Activated CD4-positive, alpha-beta memory T cell treated with anti-CD3 and anti-CD28 coated beads, Interleukin-2, amount 10 ng/mL, durations not matched to agents 7 days and 5 days (primary cell): Measurements from ENCODE around the gene TRIM9. TPM values are rescaled to one million over a fixed set of nuclear protein-coding genes. Genes with fewer than 3 reads are reported as not detected.

ENCODE experiments used
- CTCF ChIA-PET: fragments of 350-600 bp; sonication (Branson Sonifier 250); formaldehyde crosslinking; loops from one replicate; lab custom pipeline; 2021; ENCODE audit warnings: antibody characterized with exemption, inconsistent platforms; lab: Charles Lee
- POLR2A ChIA-PET: fragments of 350-600 bp; sonication (Branson Sonifier 250); formaldehyde crosslinking; loops from one replicate; lab custom pipeline; 2021; ENCODE audit warnings: antibody characterized with exemption; lab: Charles Lee
- DNase-seq: peaks from one replicate; pipeline ENCODE4 v3.0.0-alpha.2; 2020
- H3K27ac Mint-ChIP-seq: one replicate; pipeline ENCODE4 v1.8.0; 2021; ENCODE audit warnings: mild to moderate bottlenecking, mixed read lengths
- H3K27me3 Mint-ChIP-seq: one replicate; pipeline ENCODE4 v1.8.0; 2021; ENCODE audit warnings: mixed read lengths
- H3K36me3 Mint-ChIP-seq: one replicate; pipeline ENCODE4 v1.8.0; 2021; ENCODE audit warnings: low read depth, mixed read lengths
- H3K4me1 Mint-ChIP-seq: one replicate; pipeline ENCODE4 v1.8.0; 2021; ENCODE audit warnings: mixed read lengths
- H3K4me3 Mint-ChIP-seq: one replicate; pipeline ENCODE4 v1.8.0; 2021; ENCODE audit warnings: mild to moderate bottlenecking, mixed read lengths
- H3K9me3 Mint-ChIP-seq: one replicate; pipeline ENCODE4 v1.8.0; 2021; ENCODE audit warnings: mixed read lengths
- total RNA-seq, 2 experiments: library from RNA; stranded (reverse); gene quantifications; one replicate each; pipeline ENCODE4 v1.2.3, GENCODE V29; 2021

TRIM9 gene
- total RNA-seq, 2 experiments from 2014 or later: 0.20 to 0.23 TPM

DNA sequence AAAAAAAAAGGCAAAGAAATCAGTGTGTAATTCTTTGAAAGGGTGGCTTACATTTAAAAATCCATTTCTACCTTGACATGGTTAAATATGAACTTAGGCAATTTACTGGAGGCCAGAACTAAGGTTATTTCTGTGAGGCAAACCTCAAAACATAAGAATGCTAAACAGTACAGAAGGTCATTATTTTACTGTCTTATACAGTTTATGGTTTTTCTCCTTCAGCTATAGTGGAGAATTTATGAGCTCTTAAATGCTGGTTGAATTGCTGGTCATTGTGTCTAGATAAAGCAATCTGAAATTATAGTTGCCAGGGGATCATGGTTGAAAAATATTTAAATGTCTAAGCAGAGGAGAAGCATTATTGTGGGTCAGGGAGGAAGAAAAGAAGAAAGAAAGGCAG is 70.5 kb downstream of the TRIM9 start:
- no peak for DNase-seq
- Mint-ChIP-seq H3K9me3 (no peaks in the 10 kb centered on the region), H3K27me3 (peaks cover 2% of the 10 kb centered on the region), H3K36me3 (no peaks in the 10 kb centered on the region), H3K27ac (no peak overlapping the region), H3K4me3 (no peak overlapping the region), H3K4me1 (no peaks in the 10 kb centered on the region)
- CTCF ChIA-PET: no interaction called here
- POLR2A ChIA-PET: no interaction called here

GRCh38 chr14:51023964-51024363 is 70.9 kb downstream of the TRIM9 start:
- no peak overlapping the region for H3K4me3 Mint-ChIP-seq

GRCh38 chr14:51022769-51023168 is 72.1 kb downstream of the TRIM9 start:
- Mint-ChIP-seq H3K4me3 (no peak overlapping the region), H3K9me3 (no peaks in the 10 kb centered on the region), H3K4me1 (no peaks in the 10 kb centered on the region), H3K27me3 (peaks cover 2% of the 10 kb centered on the region), H3K36me3 (no peaks in the 10 kb centered on the region), H3K27ac (no peak overlapping the region)
- ChIA-PET CTCF (no interaction called here), POLR2A (no interaction called here)
- DNase-seq: no peak

More at GRCh38 chr14:51023964-51024363, 70.9 kb downstream of the TRIM9 start:
- Mint-ChIP-seq H3K9me3 (no peaks in the 10 kb centered on the region), H3K27me3 (peaks cover 2% of the 10 kb centered on the region), H3K4me1 (no peaks in the 10 kb centered on the region), H3K36me3 (no peaks in the 10 kb centered on the region), H3K27ac (no peak overlapping the region)
- no peak for DNase-seq
- ChIA-PET POLR2A (no interaction called here), CTCF (no interaction called here)

DNA sequence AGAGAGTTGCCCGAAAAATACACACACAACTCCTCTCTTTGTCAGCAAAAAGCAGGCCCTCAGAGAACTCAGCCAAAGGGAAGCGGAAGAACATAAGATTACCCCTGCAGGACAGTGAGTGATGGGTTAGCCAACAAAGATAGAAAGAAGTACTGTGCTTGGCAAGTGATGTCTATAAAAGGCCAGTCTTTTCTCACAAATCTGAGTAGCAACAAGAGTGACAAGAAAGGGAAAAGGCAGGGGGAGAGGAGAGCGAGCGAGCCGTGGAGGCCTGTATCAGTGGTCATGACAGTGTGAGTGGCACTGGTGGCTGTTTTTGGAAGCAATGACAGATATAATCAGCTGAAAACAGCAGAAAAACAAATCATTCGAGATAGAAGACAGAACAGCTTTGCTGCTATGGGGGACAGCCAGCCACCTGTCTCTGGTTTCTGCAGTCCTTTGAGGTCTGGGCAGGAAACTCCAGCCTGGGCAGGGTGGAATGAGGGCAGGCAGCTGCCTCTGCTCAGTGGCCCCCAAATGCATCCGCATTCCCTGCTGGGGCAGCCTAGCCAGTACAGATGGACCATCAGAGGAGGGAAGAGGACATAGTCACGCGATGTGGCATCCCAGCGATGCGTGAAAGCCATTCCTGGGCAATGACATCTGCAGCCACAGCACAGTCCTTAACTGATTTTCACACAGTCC is 74.7 kb downstream of the TRIM9 start:
- ChIA-PET POLR2A (no interaction called here), CTCF (no interaction called here)
- Mint-ChIP-seq H3K36me3 (no peaks in the 10 kb centered on the region), H3K4me1 (no peaks in the 10 kb centered on the region), H3K9me3 (no peaks in the 10 kb centered on the region), H3K27ac (no peak overlapping the region), H3K4me3 (no peak overlapping the region), H3K27me3 (peaks cover 2% of the 10 kb centered on the region)
- no peak for DNase-seq

DNA sequence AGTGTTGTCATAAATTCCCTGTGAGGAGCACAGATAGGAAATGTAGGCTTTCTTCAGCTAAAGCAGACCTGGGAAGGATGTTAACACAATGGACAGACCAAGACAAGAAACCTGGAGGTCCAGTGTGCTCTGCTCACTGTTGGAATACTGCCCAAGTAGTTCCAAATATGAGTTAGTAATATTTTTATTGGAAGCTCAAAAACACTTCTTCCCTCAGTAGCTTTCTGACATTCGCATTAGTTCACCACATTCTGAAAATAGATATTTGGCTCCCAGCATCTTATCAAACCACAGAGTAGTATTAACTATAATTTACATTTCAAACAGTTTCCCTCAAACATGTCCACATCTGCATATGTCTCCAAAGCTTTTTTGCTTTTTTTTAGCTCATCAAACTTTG is 75.8 kb downstream of the TRIM9 start:
- POLR2A ChIA-PET: no interaction called here
- H3K4me1 Mint-ChIP-seq: no peaks in the 10 kb centered on the region
- no peaks in the 10 kb centered on the region for H3K36me3 Mint-ChIP-seq
- no peaks in the 10 kb centered on the region for H3K9me3 Mint-ChIP-seq
- CTCF ChIA-PET: no interaction called here
- no peak overlapping the region for H3K4me3 Mint-ChIP-seq
- peaks cover 3% of the 10 kb centered on the region for H3K27me3 Mint-ChIP-seq
- H3K27ac Mint-ChIP-seq: no peak overlapping the region
- DNase-seq: no peak

DNA sequence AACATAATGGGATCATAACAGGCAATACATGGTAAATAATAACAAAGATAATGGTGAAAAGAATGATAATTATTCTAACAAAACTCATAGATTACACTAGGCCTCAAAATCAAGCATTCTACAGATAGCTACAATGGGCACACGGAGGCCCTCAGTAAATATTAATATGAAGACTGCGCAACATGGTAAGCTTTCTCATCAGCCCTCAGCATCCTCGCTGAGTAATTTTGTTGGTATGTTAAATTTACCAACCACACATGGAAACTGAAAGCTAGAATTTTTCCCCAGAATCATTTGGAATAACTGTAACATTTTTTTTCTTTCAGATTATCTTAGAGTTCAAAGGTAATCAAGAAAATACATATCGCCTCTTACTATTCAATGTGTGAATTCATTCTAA is 76.4 kb downstream of the TRIM9 start:
- Mint-ChIP-seq H3K4me1 (no peaks in the 10 kb centered on the region), H3K27me3 (peaks cover 3% of the 10 kb centered on the region), H3K36me3 (no peaks in the 10 kb centered on the region), H3K4me3 (no peak overlapping the region), H3K27ac (no peak overlapping the region), H3K9me3 (no peaks in the 10 kb centered on the region)
- ChIA-PET CTCF (interaction anchor here (0.7 kb wide), 1 partner anchor 17 kb away, joined by 3 read pairs; no protein-coding TSS in a partner anchor), POLR2A (no interaction called here)
- no peak for DNase-seq

DNA sequence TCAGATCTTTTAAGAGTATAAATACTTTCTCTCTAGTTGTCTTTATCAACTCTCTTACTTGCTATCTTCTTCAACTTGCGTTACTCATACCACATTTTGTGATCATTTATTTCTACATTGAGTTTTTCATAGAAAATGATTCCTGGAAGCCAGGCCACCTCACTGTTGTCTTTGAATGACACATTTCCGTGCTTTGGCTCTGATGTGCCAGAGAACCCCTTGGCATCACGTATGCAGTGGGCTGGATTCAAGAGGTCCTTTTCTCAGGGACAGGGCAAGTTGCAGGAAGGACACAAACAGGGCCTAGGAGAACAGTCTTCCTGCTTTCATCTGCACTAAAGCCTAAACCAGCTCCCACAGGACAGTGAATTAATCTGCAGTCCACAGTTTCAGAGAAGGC is 80.3 kb downstream of the TRIM9 start:
- H3K9me3 Mint-ChIP-seq: no peaks in the 10 kb centered on the region
- H3K4me1 Mint-ChIP-seq: no peaks in the 10 kb centered on the region
- ChIA-PET POLR2A (no interaction called here), CTCF (no interaction called here)
- no peak for DNase-seq
- H3K27ac Mint-ChIP-seq: no peak overlapping the region
- H3K4me3 Mint-ChIP-seq: no peak overlapping the region
- H3K27me3 Mint-ChIP-seq: peaks cover 10% of the 10 kb centered on the region
- no peaks in the 10 kb centered on the region for H3K36me3 Mint-ChIP-seq

GRCh38 chr14:51014086-51014485 is 80.8 kb downstream of the TRIM9 start:
- Mint-ChIP-seq H3K9me3 (no peaks in the 10 kb centered on the region), H3K27me3 (peaks cover 10% of the 10 kb centered on the region), H3K4me1 (no peaks in the 10 kb centered on the region), H3K36me3 (no peaks in the 10 kb centered on the region), H3K4me3 (no peak overlapping the region), H3K27ac (no peak overlapping the region)
- POLR2A ChIA-PET: no interaction called here
- CTCF ChIA-PET: no interaction called here
- no peak for DNase-seq

DNA sequence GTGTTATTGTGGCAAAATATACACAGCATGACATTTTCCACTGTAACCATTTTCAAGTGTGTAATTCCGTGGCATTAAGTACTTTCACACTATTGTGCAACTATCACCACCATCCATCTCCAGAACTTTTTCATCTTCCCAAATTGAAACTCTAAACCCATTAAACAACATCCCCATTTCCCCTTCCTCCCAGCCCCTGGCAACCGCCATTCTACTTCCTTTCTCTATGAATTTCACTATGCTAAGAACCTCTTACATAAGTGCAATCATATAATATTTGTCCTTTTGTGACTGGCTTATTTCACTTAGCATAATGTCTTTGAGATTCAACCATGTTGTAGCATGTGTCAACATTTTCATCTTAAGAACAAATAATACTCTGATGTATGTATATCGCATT is 82.8 kb downstream of the TRIM9 start:
- Mint-ChIP-seq H3K4me3 (no peak overlapping the region), H3K4me1 (no peaks in the 10 kb centered on the region), H3K9me3 (no peaks in the 10 kb centered on the region), H3K27ac (no peak overlapping the region), H3K36me3 (no peaks in the 10 kb centered on the region), H3K27me3 (peaks cover 13% of the 10 kb centered on the region)
- POLR2A ChIA-PET: no interaction called here
- CTCF ChIA-PET: no interaction called here
- no peak for DNase-seq

GRCh38 chr14:51008446-51008845 is 86.5 kb downstream of the TRIM9 start:
- ChIA-PET POLR2A (no interaction called here), CTCF (no interaction called here)
- Mint-ChIP-seq H3K4me3 (no peak overlapping the region), H3K4me1 (no peaks in the 10 kb centered on the region), H3K27me3 (peaks cover 13% of the 10 kb centered on the region), H3K9me3 (no peaks in the 10 kb centered on the region), H3K27ac (no peak overlapping the region), H3K36me3 (no peaks in the 10 kb centered on the region)
- DNase-seq: no peak

DNA sequence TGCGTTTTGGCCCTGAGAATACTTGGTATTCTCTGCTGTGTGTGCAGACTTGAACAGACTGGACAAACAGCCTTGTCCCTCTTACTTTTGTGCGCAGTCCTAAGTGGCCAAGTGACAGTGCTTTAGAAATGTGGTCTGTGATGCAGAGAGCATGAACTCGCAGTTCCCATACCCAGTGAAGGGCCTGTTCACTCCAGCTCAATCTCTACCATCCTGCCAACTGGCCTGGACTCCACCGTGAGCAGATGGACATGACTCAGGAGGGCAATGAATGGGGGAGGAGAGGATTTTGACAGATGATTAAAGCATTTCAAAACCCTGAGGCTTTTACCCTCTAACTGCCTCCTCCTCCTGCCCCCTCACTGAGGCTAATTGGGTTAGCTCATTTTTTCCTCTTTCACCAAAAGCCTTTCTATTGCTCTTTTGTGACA is 88.1 kb downstream of the TRIM9 start:
- H3K36me3 Mint-ChIP-seq: no peaks in the 10 kb centered on the region
- POLR2A ChIA-PET: no interaction called here
- CTCF ChIA-PET: no interaction called here
- DNase-seq: no peak
- no peak overlapping the region for H3K4me3 Mint-ChIP-seq
- no peaks in the 10 kb centered on the region for H3K9me3 Mint-ChIP-seq
- H3K27ac Mint-ChIP-seq: no peak overlapping the region
- peaks cover 7% of the 10 kb centered on the region for H3K27me3 Mint-ChIP-seq
- H3K4me1 Mint-ChIP-seq: no peaks in the 10 kb centered on the region

DNA sequence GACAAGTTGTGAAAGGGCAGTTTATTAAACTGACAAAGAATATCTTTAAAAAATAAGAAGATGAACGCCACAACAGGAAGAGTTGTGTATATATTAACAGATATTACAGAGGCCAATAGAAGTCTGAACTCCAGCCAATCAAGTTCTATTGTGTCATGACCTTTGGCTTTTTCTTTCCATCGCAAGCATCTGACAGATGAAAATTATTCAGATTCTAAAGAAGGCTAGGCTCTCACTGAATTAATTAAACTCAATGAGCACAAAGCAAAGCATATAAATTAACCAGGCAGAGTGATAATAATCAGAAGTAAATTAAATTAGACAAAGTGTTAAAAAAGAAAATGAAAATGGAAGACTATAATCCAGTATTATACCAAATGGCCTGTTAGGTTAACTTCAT is 88.6 kb downstream of the TRIM9 start:
- H3K36me3 Mint-ChIP-seq: no peaks in the 10 kb centered on the region
- H3K4me1 Mint-ChIP-seq: no peaks in the 10 kb centered on the region
- POLR2A ChIA-PET: no interaction called here
- H3K9me3 Mint-ChIP-seq: no peaks in the 10 kb centered on the region
- CTCF ChIA-PET: no interaction called here
- no peak for DNase-seq
- H3K4me3 Mint-ChIP-seq: no peak overlapping the region
- H3K27me3 Mint-ChIP-seq: peaks cover 7% of the 10 kb centered on the region
- no peak overlapping the region for H3K27ac Mint-ChIP-seq

DNA sequence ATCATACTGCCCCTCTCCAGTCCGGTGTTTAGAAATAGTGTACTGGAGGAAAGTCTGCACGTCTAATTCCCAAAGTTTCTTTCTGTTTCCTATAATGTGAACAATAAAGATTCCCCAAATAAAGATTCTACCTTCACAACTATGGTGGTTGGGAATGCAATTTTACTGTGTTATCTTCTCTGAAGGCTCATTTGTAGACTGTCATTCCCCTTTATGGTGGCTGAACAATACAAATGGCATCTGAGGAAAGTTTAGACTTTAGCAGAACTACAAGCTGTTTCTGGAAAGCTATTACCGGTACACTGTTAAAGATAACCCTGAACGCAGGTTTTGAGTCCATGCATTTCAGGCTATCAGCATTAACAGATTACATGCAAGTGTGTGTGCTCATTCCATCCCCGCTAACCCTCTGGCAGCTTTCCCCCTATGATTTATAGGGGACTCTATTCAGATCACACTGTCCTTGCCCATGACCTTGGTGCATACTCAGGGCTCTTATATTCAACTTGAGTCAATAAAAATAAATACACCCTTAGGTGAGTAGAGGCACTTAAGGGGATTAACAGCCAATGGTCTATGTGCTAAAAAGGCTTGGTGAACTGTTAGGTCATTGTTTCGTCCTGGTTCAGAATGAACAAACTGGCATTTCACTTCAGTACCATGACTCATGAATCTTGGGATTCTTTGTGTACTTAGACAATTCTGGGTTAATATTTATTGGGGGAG is 89.9 kb downstream of the TRIM9 start:
- no peak overlapping the region for H3K27ac Mint-ChIP-seq
- H3K36me3 Mint-ChIP-seq: no peaks in the 10 kb centered on the region
- H3K4me3 Mint-ChIP-seq: no peak overlapping the region
- peaks cover 7% of the 10 kb centered on the region for H3K27me3 Mint-ChIP-seq
- ChIA-PET CTCF (interaction anchor here (0.6 kb wide), 1 partner anchor 16 kb away, joined by 3 read pairs; no protein-coding TSS in a partner anchor), POLR2A (no interaction called here)
- H3K9me3 Mint-ChIP-seq: no peaks in the 10 kb centered on the region
- H3K4me1 Mint-ChIP-seq: no peaks in the 10 kb centered on the region
- DNase-seq: no peak

DNA sequence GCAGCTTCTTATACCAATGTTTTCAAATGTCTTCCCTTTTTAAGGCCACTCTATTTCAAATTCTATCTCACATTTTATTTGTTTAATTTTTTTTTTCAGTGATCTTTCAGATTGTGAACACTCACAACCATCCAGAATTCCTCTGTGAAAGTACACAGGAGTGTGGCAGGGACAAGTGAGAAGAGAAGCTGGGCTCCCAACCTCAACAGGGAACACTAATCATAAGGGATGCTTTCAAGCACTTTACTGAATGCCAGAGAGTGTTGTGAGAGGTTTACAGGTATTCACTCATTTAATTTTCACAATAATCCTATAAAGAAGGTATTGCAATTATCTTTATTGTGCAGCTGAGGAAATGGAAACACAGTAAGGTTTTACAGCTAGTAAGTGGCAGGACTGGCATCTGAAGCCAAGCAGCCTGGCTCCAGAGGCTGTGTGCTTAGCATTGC is 90.5 kb downstream of the TRIM9 start:
- H3K4me3 Mint-ChIP-seq: no peak overlapping the region
- no peaks in the 10 kb centered on the region for H3K9me3 Mint-ChIP-seq
- CTCF ChIA-PET: no interaction called here
- DNase-seq: no peak
- H3K4me1 Mint-ChIP-seq: no peaks in the 10 kb centered on the region
- peaks cover 7% of the 10 kb centered on the region for H3K27me3 Mint-ChIP-seq
- POLR2A ChIA-PET: no interaction called here
- no peaks in the 10 kb centered on the region for H3K36me3 Mint-ChIP-seq
- no peak overlapping the region for H3K27ac Mint-ChIP-seq
